GOT3 (cell line): ENCODE measurements around the gene AGAP1.

ENCODE experiments used
- DNase-seq: peaks from one replicate; lab custom pipeline; 2025; ENCODE audit warnings: mixed read lengths; lab: John Stamatoyannopoulos, UW

Gene AGAP1

GRCh38 chr2:235569837-235570236 lies 76.0 kb downstream of the AGAP1 start:
- DNase-seq = no peak

- no peak for DNase-seq
Observed at GRCh38 chr2:235570256-235570655, 76.4 kb downstream of the AGAP1 start.

GRCh38 chr2:235570966-235571692 lies 77.3 kb downstream of the AGAP1 start:
- no peak for DNase-seq

- DNase-seq = no peak
Observed at GRCh38 chr2:235572592-235572991, 78.7 kb downstream of the AGAP1 start.

GRCh38 chr2:235573331-235574221 lies 79.7 kb downstream of the AGAP1 start:
- DNase-seq = no peak

- no peak for DNase-seq
Observed at GRCh38 chr2:235575431-235575830, 81.6 kb downstream of the AGAP1 start.

- no peak for DNase-seq
Observed at GRCh38 chr2:235575904-235576303, 82.1 kb downstream of the AGAP1 start.

GRCh38 chr2:235576337-235576910 lies 82.6 kb downstream of the AGAP1 start:
- DNase-seq = no peak

GRCh38 chr2:235577404-235578330 lies 83.8 kb downstream of the AGAP1 start:
- no peak for DNase-seq

GRCh38 chr2:235579128-235579527 lies 85.3 kb downstream of the AGAP1 start:
- DNase-seq = no peak

GRCh38 chr2:235580426-235581157 lies 86.7 kb downstream of the AGAP1 start:
- DNase-seq = no peak

- DNase-seq = no peak
Observed at GRCh38 chr2:235582081-235582686, 88.3 kb downstream of the AGAP1 start.

- no peak for DNase-seq
Observed at GRCh38 chr2:235582729-235583128, 88.9 kb downstream of the AGAP1 start.

GRCh38 chr2:235583144-235583543 lies 89.3 kb downstream of the AGAP1 start:
- DNase-seq = no peak

GRCh38 chr2:235583925-235584637 lies 90.2 kb downstream of the AGAP1 start:
- no peak for DNase-seq

GRCh38 chr2:235584638-235585007 lies 90.8 kb downstream of the AGAP1 start:
- no peak for DNase-seq

- no peak for DNase-seq
Observed at GRCh38 chr2:235587202-235587601, 93.4 kb downstream of the AGAP1 start.

- no peak for DNase-seq
Observed at GRCh38 chr2:235588750-235589149, 94.9 kb downstream of the AGAP1 start.

- DNase-seq = no peak
Observed at GRCh38 chr2:235591231-235591730, 97.4 kb downstream of the AGAP1 start.

GRCh38 chr2:235591921-235592320 lies 98.1 kb downstream of the AGAP1 start:
- DNase-seq = no peak
